Measurements from ENCODE around the gene ARHGEF6.
"Not testable (repeated sequence)": the region's sequence is repeated elsewhere in the genome, so short reads cannot be mapped to it uniquely, and the experiment has no call there.

ARHGEF6 gene

DNA sequence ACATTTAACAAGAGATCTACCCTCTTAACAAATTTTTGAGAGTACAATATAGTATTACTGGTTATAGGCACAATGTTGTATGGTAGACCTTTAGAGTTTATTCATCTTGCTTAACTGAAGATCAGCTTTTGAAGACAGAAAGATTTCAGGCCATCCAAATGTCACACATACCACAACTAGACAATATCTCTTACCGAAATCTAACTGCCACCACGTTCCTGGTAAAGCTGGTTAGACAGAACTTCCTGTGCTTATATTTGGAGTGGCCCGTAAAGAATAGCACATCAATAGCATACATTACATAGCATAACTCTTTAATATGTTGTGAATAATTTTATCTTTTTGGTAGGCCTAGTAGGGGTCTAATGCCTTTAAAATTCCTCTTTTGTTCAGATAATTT is 29.8 kb upstream of the ARHGEF6 start:
- in situ Hi-C loops (cut with MboI; ENCODE audit: low sequenced_read_pairs, unreplicated experiment), result no loop called here
- DNase-seq (ENCODE audit: low spot score), result no peak
- TF ChIP-seq, protein P1, sequence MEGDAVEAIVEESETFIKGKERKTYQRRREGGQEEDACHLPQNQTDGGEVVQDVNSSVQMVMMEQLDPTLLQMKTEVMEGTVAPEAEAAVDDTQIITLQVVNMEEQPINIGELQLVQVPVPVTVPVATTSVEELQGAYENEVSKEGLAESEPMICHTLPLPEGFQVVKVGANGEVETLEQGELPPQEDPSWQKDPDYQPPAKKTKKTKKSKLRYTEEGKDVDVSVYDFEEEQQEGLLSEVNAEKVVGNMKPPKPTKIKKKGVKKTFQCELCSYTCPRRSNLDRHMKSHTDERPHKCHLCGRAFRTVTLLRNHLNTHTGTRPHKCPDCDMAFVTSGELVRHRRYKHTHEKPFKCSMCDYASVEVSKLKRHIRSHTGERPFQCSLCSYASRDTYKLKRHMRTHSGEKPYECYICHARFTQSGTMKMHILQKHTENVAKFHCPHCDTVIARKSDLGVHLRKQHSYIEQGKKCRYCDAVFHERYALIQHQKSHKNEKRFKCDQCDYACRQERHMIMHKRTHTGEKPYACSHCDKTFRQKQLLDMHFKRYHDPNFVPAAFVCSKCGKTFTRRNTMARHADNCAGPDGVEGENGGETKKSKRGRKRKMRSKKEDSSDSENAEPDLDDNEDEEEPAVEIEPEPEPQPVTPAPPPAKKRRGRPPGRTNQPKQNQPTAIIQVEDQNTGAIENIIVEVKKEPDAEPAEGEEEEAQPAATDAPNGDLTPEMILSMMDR (IDR thresholded peaks at IDR 0.05; ENCODE audit: borderline replicate concordance, control extremely low read depth, extremely low read depth, insufficient read depth, missing control alignments), result no peak

DNA sequence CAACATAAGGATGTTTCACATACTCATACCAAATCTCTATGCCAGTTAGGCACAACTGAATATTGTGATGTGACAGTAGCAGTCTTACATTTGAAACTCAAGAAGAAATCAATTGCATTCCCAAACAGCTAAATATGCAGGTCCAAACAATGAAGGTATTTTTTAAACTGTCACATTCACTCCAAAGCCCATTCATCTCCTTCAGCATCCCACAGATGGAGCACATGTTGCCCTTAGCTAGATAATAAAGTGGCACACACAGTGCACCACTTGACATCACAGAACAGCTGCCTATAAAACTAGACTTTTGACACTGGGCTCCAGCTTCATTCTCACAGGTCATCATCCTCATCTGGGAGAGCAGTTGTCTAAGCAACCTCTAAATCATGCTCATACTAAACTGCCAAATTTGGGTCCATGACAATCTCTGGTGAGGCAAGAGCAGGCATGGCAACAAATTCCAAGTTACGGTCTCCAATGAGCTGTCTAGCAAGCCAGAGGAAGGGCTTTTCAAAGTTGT is 26.2 kb upstream of the ARHGEF6 start:
- TF ChIP-seq, protein P1 (IDR thresholded peaks at IDR 0.05; ENCODE audit: borderline replicate concordance, control extremely low read depth, extremely low read depth, insufficient read depth, missing control alignments), result no peak
- in situ Hi-C loops (cut with MboI; ENCODE audit: low sequenced_read_pairs, unreplicated experiment), result no loop called here
- DNase-seq (ENCODE audit: low spot score), result no peak

DNA sequence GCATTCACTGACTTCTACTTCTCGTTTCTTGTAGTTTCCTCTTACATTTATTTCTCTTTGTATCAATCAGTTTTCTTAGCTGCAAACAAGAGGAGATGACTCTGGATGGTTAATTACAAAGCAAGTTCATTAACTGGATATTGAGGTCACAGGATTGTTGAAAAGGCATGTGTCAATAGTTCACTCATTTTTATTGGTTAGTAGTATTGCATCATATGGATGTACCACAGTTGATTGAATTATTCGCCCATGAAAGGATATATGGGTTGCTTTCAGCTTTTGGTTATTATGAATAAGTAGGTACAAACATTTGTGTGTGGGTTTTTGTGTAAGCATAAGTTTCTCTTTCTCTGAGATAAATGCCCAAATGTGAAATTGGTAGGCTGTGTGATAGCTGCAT is 21.8 kb upstream of the ARHGEF6 start:
- in situ Hi-C loops (cut with MboI; ENCODE audit: low sequenced_read_pairs, unreplicated experiment), result no loop called here
- TF ChIP-seq, protein P1 (IDR thresholded peaks at IDR 0.05; ENCODE audit: borderline replicate concordance, control extremely low read depth, extremely low read depth, insufficient read depth, missing control alignments), result no peak
- DNase-seq (ENCODE audit: low spot score), result no peak

DNA sequence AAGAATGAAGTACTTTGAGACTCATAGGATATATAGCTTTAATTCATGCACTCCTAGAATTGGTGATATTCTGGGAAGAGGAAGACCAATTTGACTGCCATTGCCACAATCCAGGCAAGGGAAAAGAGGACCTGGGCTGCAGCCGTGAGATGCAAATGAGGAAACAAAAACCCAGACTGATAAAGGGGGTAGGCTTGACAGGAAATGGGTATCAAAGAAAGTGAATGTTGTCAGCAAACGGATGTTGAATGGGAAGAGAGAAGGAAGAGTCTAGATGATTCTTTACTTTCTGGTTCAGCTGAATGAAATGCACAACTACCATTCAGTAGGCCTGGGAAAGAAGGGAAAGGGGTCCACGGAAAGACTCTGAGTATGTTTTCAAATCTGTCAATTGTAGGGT is 17.1 kb upstream of the ARHGEF6 start:
- in situ Hi-C loops (cut with MboI; ENCODE audit: low sequenced_read_pairs, unreplicated experiment), result no loop called here
- DNase-seq (ENCODE audit: low spot score), result no peak
- TF ChIP-seq, protein P1 (IDR thresholded peaks at IDR 0.05; ENCODE audit: borderline replicate concordance, control extremely low read depth, extremely low read depth, insufficient read depth, missing control alignments), result no peak

DNA sequence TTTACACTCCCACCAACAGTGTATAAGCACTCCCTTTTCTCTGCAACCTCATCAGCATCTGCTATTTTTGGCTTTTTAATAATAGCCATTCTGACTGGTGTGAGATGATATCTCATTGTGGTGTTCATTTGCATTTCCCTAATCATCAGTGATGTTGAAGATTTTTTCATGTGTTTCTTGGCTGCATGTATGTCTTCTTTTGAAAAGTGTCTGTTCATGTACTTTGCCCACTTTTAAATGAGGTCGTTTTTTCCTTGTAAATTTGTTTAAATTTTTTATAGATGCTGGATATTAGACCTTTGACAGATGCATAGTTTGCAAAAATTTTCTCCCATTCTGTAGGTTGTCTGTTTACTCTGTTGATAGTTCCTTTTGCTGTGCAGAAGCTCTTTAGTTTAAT is 14.4 kb upstream of the ARHGEF6 start:
- in situ Hi-C loops (cut with MboI; ENCODE audit: low sequenced_read_pairs, unreplicated experiment); DNase-seq (ENCODE audit: low spot score): not testable (repeated sequence)

DNA sequence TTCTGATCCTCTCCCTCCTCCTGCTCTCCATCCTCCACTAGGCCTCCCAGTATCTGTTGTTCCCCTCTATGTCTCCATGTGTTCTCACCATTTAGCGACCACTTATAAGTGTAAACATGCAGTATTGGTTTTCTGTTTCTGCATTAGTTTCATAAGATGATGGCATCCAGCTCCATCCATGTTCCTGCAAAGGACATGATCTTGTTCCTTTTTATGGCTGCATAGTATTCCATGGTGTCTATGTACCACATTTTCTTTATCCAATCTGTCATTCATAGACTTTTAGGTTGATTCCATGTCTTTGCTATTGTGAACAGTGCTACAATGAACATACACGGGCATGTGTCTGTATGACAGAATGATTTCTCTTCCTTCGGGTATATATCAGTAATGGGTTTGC is 13.9 kb upstream of the ARHGEF6 start:
- in situ Hi-C loops (cut with MboI; ENCODE audit: low sequenced_read_pairs, unreplicated experiment); DNase-seq (ENCODE audit: low spot score): not testable (repeated sequence)

DNA sequence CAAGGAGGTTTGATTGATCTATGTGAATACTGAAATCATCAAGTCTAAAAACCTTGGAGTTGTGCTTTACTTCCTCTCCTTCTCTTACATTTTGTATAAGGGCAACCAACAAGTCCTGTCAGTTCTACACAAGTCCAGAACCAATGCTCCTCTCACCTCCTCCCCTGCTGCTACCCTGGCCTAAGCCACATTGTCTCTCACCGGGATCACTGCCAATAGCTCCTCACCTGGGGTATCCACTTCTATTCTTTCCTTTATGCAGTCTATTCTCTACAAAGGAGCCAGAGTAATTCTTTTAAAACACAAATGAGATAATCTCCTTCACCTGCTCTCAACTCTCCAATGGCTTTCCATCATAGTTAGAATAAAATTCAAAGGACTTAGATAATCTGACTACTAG is 13.3 kb upstream of the ARHGEF6 start:
- no peak for DNase-seq (ENCODE audit: low spot score)
- in situ Hi-C loops (cut with MboI; ENCODE audit: low sequenced_read_pairs, unreplicated experiment), result no loop called here
- TF ChIP-seq, protein P1 (IDR thresholded peaks at IDR 0.05; ENCODE audit: borderline replicate concordance, control extremely low read depth, extremely low read depth, insufficient read depth, missing control alignments), result no peak

DNA sequence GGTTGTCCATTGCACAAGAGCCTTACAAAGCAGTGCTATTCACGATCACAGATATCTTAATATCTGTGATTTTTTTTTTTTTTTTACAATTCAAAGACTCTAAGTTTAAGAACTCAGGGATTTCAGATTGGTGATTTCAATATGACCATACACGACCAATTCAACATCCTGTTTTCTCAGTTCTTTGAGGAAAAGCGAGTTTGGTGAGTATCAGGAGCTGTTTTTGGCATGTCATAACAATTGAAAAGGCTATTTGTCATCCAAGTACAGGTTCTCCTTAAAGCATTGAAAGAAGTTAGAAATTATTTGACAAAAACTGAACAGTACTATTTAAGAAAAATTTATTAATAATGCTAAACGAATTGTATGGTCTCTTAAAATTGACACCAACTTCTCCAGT is 9.1 kb upstream of the ARHGEF6 start:
- TF ChIP-seq, protein P1 (IDR thresholded peaks at IDR 0.05; ENCODE audit: borderline replicate concordance, control extremely low read depth, extremely low read depth, insufficient read depth, missing control alignments), result no peak
- DNase-seq (ENCODE audit: low spot score), result no peak
- in situ Hi-C loops (cut with MboI; ENCODE audit: low sequenced_read_pairs, unreplicated experiment), result no loop called here
